Posterior vena cava (tissue), 2 donors: ENCODE results near the gene GOLGA6L7. TPM values are rescaled to one million over a fixed set of nuclear protein-coding genes. Genes with fewer than 3 reads are reported as not detected.
"Not testable (repeated sequence)": the region's sequence is repeated elsewhere in the genome, so short reads cannot be mapped to it uniquely, and the experiment has no call there.

ENCODE experiments used
- DNase-seq: peaks from one replicate; pipeline ENCODE4 v3.0.0-alpha.2; 2020; ENCODE audit warnings: low spot score
- intact Hi-C, 2 donors: fragments of 100-400 bp; cut with DNase I; formaldehyde crosslinking; loops; one replicate each; pipeline versions ENCODE4 v1.14.1 to v1.14.2; 2022 to 2023
- total RNA-seq, 2 donors: library from RNA; stranded (reverse); fragmentation: NEBNext Ultra II Directional; extraction: Animal tissue kit (Norgen Biotek cat#: 25700); gene quantifications; one replicate each; pipeline ENCODE4 v1.2.1, GENCODE V29; 2021
- donor health status: DM: yes; HTN: yes; CAD: no.
- donor health status: DM: yes; HTN: yes; CAD: no.

GOLGA6L7 gene
- total RNA-seq, 2 donors from 2014 or later, result not detected

DNA sequence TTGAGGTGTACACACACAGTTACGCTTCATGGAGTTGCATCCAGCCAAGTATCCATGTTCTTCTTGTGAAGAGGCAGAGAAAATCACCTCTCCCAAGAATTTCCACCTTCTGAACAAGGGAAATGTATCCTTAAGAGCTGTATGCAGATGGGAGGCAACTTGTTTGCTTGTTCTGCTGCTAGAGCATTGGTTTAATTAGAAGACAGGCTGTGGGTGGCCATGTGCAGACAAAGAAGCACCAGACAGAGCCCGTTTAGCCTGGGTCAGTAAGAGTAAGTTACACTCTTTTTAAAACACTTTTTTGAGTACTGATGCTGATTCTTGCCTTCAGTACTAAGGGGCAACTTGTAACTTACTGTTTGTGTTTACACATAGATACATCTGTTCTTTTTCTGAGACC lies 50.2 kb downstream of the GOLGA6L7 start:
- intact Hi-C loops, result not testable (repeated sequence)

DNA sequence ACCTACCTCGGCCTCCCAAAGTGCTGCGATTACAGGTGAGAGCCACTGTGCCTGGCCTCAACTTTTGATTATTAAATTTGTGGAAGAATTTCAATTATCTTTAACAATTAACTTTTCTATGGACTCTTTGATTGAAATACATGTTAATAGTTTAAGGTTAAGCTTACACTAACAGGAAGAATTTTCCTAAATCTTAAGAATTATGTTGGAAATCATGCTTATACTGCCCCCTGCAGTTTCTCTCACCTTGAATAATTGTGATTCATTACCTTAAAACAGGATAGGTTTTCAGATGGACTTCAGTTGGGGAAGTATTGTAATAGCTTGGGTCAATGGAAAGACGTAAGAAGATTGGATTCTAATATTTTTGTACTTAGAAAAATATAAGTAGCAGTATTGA lies 54.2 kb downstream of the GOLGA6L7 start:
- intact Hi-C loops, DNase-seq: not testable (repeated sequence)

More for the DNA sequence above, 50.2 kb downstream of the GOLGA6L7 start:
- DNase-seq, result not testable (repeated sequence)

Other genes starting within 250 kb of the GOLGA6L7 start
- 1 to 10 TPM in 1 of 2 donors, under 1 TPM in 1; 0.67 to 2.2 TPM for gene GOLGA8M, start 136.2 kb downstream of the GOLGA6L7 start, total RNA-seq
- 1 to 10 TPM; 2.7 to 4.0 TPM for gene APBA2, start 37.3 kb upstream of the GOLGA6L7 start, total RNA-seq